OCI-LY3 (cell line): Measurements from ENCODE around the gene BRICD5.
"Not testable (repeated sequence)": the region's sequence is repeated elsewhere in the genome, so short reads cannot be mapped to it uniquely, and the experiment has no call there.

Experiments used
- H2AFZ ChIP-seq: fragments of 200-600, 300-600 bp; shearing (Covaris generic); 2 replicates; pipeline ENCODE4 v1.6.0; 2014; ENCODE audit warnings: antibody characterized with exemption, low read depth, low read length
- H3K27ac ChIP-seq: fragments of 200-600, 300-600 bp; sonication (generic); 2 replicates; pipeline ENCODE4 v1.5.1; 2014; ENCODE audit warnings: mild to moderate bottlenecking, low read length, moderate library complexity, mixed read lengths
- H3K27me3 ChIP-seq: fragments of 200-600, 300-600 bp; sonication (generic); 2 replicates; pipeline ENCODE4 v1.6.1; 2014; ENCODE audit warnings: low read depth, low read length, mixed read lengths
- H3K36me3 ChIP-seq: fragments of 200-600, 300-600 bp; sonication (generic); replicated peaks from 2 replicates; pipeline ENCODE3; 2014; ENCODE audit warnings: low read depth, low read length, mixed read lengths
- H3K4me1 ChIP-seq: fragments of 300-600, 200-600 bp; sonication (generic); 2 replicates; pipeline ENCODE4 v1.6.1; 2014; ENCODE audit warnings: low read length, mixed read lengths
- H3K4me2 ChIP-seq: fragments of 200-600, 300-600 bp; sonication (generic); 2 replicates; pipeline ENCODE4 v1.6.1; 2014; ENCODE audit warnings: low read length, mixed read lengths
- H3K4me3 ChIP-seq: fragments of 300-600, 200-600 bp; sonication (generic); 2 replicates; pipeline ENCODE4 v1.5.1; 2014; ENCODE audit warnings: antibody characterized with exemption, mild to moderate bottlenecking, low read length, moderate library complexity
- H3K79me2 ChIP-seq: fragments of 300-600, 200-600 bp; shearing (Covaris generic); 2 replicates; pipeline ENCODE4 v1.6.1; 2014; ENCODE audit warnings: mild to moderate bottlenecking, low read length, mixed read lengths
- H3K9ac ChIP-seq: fragments of 300-600, 200-600 bp; shearing (Covaris generic); 2 replicates; pipeline ENCODE4 v1.6.0; 2014; ENCODE audit warnings: mild to moderate bottlenecking, low read length, moderate library complexity
- H3K9me3 ChIP-seq: fragments of 200-600, 300-600 bp; shearing (Covaris generic); 2 replicates; pipeline ENCODE4 v1.6.1; 2014; ENCODE audit warnings: low read length, mixed read lengths; ENCODE audit not compliant: insufficient read depth
- H4K20me1 ChIP-seq: fragments of 200-600, 300-600 bp; sonication (generic); 2 replicates; pipeline ENCODE4 v1.6.1; 2016; ENCODE audit warnings: low read length, mixed read lengths; ENCODE audit not compliant: insufficient read depth
- EZH2phosphoT487 ChIP-seq: fragments of 200-600 bp; shearing (Covaris generic); IDR thresholded peaks from 2 replicates; pipeline ENCODE4 v1.6.1; 2018; ENCODE audit warnings: antibody characterized with exemption, mixed run types, low read depth
- TF ChIP-seq, protein P1 (sequence below): fragments of 200-600, 300-600 bp; sonication (generic); IDR thresholded peaks from 2 replicates; pipeline ENCODE4 v1.5.1; 2014; ENCODE audit warnings: antibody characterized with exemption, low read length, low read depth

The BRICD5 gene

DNA sequence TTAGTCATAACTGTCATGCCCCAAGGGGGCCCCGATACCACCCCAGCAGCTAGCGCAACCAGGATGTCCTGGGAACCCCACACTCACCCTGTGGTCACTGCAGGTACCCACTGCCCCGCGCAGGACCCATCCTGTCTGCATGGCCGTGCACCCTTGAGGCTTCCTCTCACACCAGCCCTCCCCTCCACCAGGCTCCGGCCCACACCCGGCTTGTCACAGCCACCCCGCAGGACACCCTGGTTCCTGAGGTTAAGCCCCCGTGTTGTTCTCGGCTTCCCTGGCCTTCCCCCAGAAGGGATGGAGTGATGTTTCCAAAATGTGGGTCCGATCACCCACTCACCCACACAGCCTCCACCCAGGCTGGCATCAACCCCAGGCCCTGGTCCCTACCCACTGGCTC, 33.1 kb upstream of the BRICD5 start:
- H3K9ac ChIP-seq: no peak overlapping the region
- no peak overlapping the region for H2AFZ ChIP-seq
- peaks cover 6% of the 10 kb centered on the region for H3K79me2 ChIP-seq
- H3K9me3 ChIP-seq: no peaks in the 10 kb centered on the region
- no peak overlapping the region for H3K4me2 ChIP-seq
- TF ChIP-seq, protein P1, sequence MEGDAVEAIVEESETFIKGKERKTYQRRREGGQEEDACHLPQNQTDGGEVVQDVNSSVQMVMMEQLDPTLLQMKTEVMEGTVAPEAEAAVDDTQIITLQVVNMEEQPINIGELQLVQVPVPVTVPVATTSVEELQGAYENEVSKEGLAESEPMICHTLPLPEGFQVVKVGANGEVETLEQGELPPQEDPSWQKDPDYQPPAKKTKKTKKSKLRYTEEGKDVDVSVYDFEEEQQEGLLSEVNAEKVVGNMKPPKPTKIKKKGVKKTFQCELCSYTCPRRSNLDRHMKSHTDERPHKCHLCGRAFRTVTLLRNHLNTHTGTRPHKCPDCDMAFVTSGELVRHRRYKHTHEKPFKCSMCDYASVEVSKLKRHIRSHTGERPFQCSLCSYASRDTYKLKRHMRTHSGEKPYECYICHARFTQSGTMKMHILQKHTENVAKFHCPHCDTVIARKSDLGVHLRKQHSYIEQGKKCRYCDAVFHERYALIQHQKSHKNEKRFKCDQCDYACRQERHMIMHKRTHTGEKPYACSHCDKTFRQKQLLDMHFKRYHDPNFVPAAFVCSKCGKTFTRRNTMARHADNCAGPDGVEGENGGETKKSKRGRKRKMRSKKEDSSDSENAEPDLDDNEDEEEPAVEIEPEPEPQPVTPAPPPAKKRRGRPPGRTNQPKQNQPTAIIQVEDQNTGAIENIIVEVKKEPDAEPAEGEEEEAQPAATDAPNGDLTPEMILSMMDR: no peak
- no peak for TF ChIP-seq EZH2phosphoT487
- H3K36me3 ChIP-seq: peaks cover 25% of the 10 kb centered on the region
- no peaks in the 10 kb centered on the region for H3K4me1 ChIP-seq
- no peak overlapping the region for H3K4me3 ChIP-seq
- no peaks in the 10 kb centered on the region for H3K27me3 ChIP-seq
- H3K27ac ChIP-seq: no peak overlapping the region
- no peaks in the 10 kb centered on the region for H4K20me1 ChIP-seq

DNA sequence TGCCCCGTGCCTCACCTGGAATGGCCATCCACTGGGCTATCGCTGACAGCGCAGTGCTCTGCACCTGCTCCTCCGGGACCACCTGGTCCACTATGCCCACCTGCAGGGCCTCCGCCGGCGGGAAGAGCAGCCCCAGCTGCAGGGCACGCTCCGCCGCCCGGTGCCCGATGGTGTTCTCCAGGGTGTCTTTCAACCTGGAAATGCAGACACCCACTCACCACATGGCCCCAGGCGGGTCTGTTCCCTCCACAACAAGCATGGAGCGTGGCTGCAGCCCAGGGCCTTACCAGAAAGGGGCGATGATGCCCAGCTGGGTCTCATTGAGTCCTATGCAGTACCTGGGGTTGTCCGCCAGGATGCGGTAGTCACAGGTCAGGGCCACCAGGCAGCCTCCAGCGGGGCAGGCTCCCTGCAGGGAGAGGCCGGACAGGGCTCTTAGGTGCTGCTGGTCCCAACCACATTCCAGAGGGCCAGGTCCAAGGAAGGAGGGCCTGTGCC, 32.4 kb upstream of the BRICD5 start:
- no peak overlapping the region for H3K4me3 ChIP-seq
- H3K27ac ChIP-seq: no peak overlapping the region
- H2AFZ ChIP-seq: no peak overlapping the region
- H3K79me2 ChIP-seq: no peaks in the 10 kb centered on the region
- no peaks in the 10 kb centered on the region for H3K27me3 ChIP-seq
- H3K9ac ChIP-seq: no peak overlapping the region
- peaks cover 22% of the 10 kb centered on the region for H3K36me3 ChIP-seq
- H4K20me1 ChIP-seq: no peaks in the 10 kb centered on the region
- H3K4me1 ChIP-seq: no peaks in the 10 kb centered on the region
- no peak for TF ChIP-seq EZH2phosphoT487
- TF ChIP-seq, protein P1: no peak
- H3K9me3 ChIP-seq: no peaks in the 10 kb centered on the region
- H3K4me2 ChIP-seq: no peak overlapping the region

GRCh38 chr16:2242598-2242997, 31.9 kb upstream of the BRICD5 start:
- Histone ChIP-seq H3K79me2 (no peaks in the 10 kb centered on the region), H3K4me3 (no peak overlapping the region), H3K27me3 (no peaks in the 10 kb centered on the region), H3K27ac (no peak overlapping the region), H3K4me1 (no peaks in the 10 kb centered on the region), H4K20me1 (no peaks in the 10 kb centered on the region), H3K4me2 (no peak overlapping the region), H2AFZ (no peak overlapping the region), H3K9me3 (no peaks in the 10 kb centered on the region), H3K36me3 (peaks cover 22% of the 10 kb centered on the region), H3K9ac (no peak overlapping the region)
- TF ChIP-seq, protein P1: no peak
- TF ChIP-seq EZH2phosphoT487: no peak

GRCh38 chr16:2240331-2240730, 29.7 kb upstream of the BRICD5 start:
- H3K27ac ChIP-seq, H3K9ac ChIP-seq, H2AFZ ChIP-seq, H3K9me3 ChIP-seq, H3K4me3 ChIP-seq, H3K4me2 ChIP-seq, H3K4me1 ChIP-seq, H3K79me2 ChIP-seq, H4K20me1 ChIP-seq, H3K27me3 ChIP-seq: not testable (repeated sequence)
- H3K36me3 ChIP-seq: peaks cover 22% of the 10 kb centered on the region
